ENCODE measurements around the gene SCAF4. TPM values are rescaled to one million over a fixed set of nuclear protein-coding genes. Genes with fewer than 3 reads are reported as not detected.
A peak's percentile ranks its signal among the peaks of the same experiment; 100 is the strongest.

The SCAF4 gene
- total and polyA plus RNA-seq, 2 of the 8 experiments (the other 6 are each of a cell fraction or from before 2014, with no cell fraction given): 28.9 to 55.1 TPM

DNA sequence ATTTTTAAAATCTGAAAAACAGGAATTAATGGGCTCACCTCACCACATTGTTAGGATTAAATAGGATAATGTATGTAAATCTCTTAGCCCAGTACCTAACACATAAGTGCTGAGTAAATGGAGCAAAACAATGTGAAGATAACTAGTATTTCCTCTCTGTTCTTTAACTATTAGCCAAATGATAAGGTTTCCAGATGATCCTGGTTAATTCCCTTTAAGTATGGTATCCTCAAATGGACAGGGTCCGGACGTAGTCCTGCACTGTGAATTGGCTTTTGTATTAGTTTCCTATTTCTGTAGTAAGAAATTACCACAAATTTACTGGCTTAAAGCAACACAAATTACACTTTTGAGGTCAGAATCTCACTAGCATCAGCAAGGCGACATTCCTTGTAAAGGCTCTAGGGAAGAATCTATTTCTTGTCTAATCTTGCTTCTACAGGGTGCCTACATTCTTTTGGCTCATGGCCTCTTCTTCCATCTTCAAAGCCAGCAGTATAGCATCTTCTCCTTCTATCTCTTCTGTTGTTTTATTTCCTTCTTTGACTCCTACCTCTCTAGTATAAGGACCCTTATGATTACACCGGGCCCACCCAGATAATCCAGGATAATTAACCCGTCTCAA, 17.1 kb downstream of the SCAF4 start:
- no peaks in the 10 kb centered on the region for H3K36me3 ChIP-seq (ENCODE audit: control insufficient read depth in 2 of 4, insufficient read depth in 4 of 4, low read length in 3 of 4)
- H3K18ac ChIP-seq (ENCODE audit: extremely low read depth, low read length): no peak overlapping the region
- H3K4me2 ChIP-seq (ENCODE audit: insufficient read depth in 1 of 2, low read depth in 2 of 2, low read length in 2 of 2): no peak overlapping the region
- 89% methylated on average over 5 of the region's 5 CpGs; no CpG with 5 or more reads in 1 of the 2 experiments for WGBS, 2 experiments (ENCODE audit: extremely low coverage in 1 of 2, insufficient coverage in 1 of 2, insufficient read length in 1 of 2, insufficient replicate concordance in 2 of 2, low coverage in 1 of 2, low lambda C conversion rate in 2 of 2, missing lambda C conversion rate in 1 of 2)
- H3K9me3 ChIP-seq (ENCODE audit: insufficient read depth in 2 of 2, low read depth in 1 of 2, low read length in 1 of 2): no peaks in the 10 kb centered on the region
- FAIRE-seq (no peak), DNase-seq (ENCODE audit: low read depth in 1 of 2, low spot score in 2 of 2) (no peak)
- no peaks in the 10 kb centered on the region for H3K27me3 ChIP-seq (replicated peaks in 1 of 4; ENCODE audit: control insufficient read depth in 3 of 4, extremely low read depth in 1 of 4, insufficient read depth in 3 of 4, low read length in 3 of 4)
- no peak overlapping the region for H2BK15ac ChIP-seq (ENCODE audit: low read length)
- H3K56ac ChIP-seq (replicated peaks; ENCODE audit: insufficient read length, low read depth, low read length): no peak overlapping the region
- TF ChIP-seq POLR2A (IDR thresholded peaks at IDR 0.05; ENCODE audit: control extremely low read depth in 1 of 2, low read depth in 2 of 2, low read length in 2 of 2): 0 out of 3 replicates have a peak, but pooled peaks of 1 of the 2 experiments have one; percentile 18
- no peak for TF ChIP-seq RAD21 (IDR thresholded peaks at IDR 0.05 in 1 of 2, conservative IDR thresholded peaks at IDR 0.05 in 1 of 2; ENCODE audit: low read depth in 2 of 2, low read length in 2 of 2)
- ChIA-PET POLR2A (ENCODE audit: partially characterized antibody) (interaction anchor here (1.2 kb wide), 2 partner anchors 18 to 44 kb away, joined by 3 read pairs; no protein-coding TSS in a partner anchor), CTCF (ENCODE audit: partially characterized antibody) (no interaction called here)
- H2AK5ac ChIP-seq (ENCODE audit: low read depth, low read length): no peak overlapping the region
- no peak overlapping the region for H2BK120ac ChIP-seq (replicated peaks; ENCODE audit: low read depth, low read length)
- H3K4ac ChIP-seq (replicated peaks; ENCODE audit: insufficient read length, low read depth, low read length): no peak overlapping the region
- H3K27ac ChIP-seq (ENCODE audit: low read depth, low read length): no peak overlapping the region
- no peak overlapping the region for H3K9ac ChIP-seq (replicated peaks in 1 of 4; ENCODE audit: extremely low read depth in 1 of 4, low read depth in 3 of 4, low read length in 3 of 4)
- no peaks in the 10 kb centered on the region for H3K23me2 ChIP-seq (ENCODE audit: low read depth, low read length)
- H4K5ac ChIP-seq (ENCODE audit: insufficient read length, low read depth, low read length): no peak overlapping the region
- H4K91ac ChIP-seq (replicated peaks; ENCODE audit: insufficient read length, low read length): no peak overlapping the region
- H3K79me2 ChIP-seq (ENCODE audit: control insufficient read depth in 1 of 2, insufficient read depth in 2 of 2, low read length in 2 of 2): peaks cover 17 to 99% of the 10 kb centered on the region in 2 experiments
- H3K4me1 ChIP-seq (replicated peaks in 1 of 4; ENCODE audit: control insufficient read depth in 3 of 4, insufficient read depth in 4 of 4, low read length in 3 of 4): peaks cover 0 to 17% (median 4%) of the 10 kb centered on the region in 4 experiments; a peak in 4 of 7 replicates
- H2AFZ ChIP-seq (ENCODE audit: low read length): no peak overlapping the region
- H4K8ac ChIP-seq (ENCODE audit: extremely low read depth, insufficient read depth, low read length): no peak overlapping the region
- no peak overlapping the region for H3K23ac ChIP-seq (ENCODE audit: insufficient read length)
- 0 out of 2 replicates have a peak, but pooled peaks cover 3% of the 10 kb centered on the region for H3K79me1 ChIP-seq (ENCODE audit: low read depth, low read length)
- H3K14ac ChIP-seq (ENCODE audit: insufficient read length): no peak overlapping the region
- peaks cover 14 to 26% of the 10 kb centered on the region in 2 experiments for H4K20me1 ChIP-seq (replicated peaks in 1 of 2; ENCODE audit: control insufficient read depth in 1 of 2, insufficient read depth in 2 of 2, low read length in 2 of 2)
- H2BK12ac ChIP-seq (ENCODE audit: low read depth, low read length): no peak overlapping the region
- no peak overlapping the region for H2BK20ac ChIP-seq (ENCODE audit: low read length)
- no peak overlapping the region for H2BK5ac ChIP-seq (ENCODE audit: low read depth, low read length)
- H3K4me3 ChIP-seq (ENCODE audit: extremely low read depth in 1 of 4, insufficient read depth in 2 of 4, low read depth in 3 of 4, low read length in 4 of 4): no peak overlapping the region
